Measurements from ENCODE around the gene CMBL.
A peak's percentile ranks its signal among the peaks of the same experiment; 100 is the strongest.
"Not testable (repeated sequence)": the region's sequence is repeated elsewhere in the genome, so short reads cannot be mapped to it uniquely, and the experiment has no call there.

CMBL gene
- 0.19 to 0.33 (median 0.28) reads per million in 3 experiments for total RNA-seq

DNA sequence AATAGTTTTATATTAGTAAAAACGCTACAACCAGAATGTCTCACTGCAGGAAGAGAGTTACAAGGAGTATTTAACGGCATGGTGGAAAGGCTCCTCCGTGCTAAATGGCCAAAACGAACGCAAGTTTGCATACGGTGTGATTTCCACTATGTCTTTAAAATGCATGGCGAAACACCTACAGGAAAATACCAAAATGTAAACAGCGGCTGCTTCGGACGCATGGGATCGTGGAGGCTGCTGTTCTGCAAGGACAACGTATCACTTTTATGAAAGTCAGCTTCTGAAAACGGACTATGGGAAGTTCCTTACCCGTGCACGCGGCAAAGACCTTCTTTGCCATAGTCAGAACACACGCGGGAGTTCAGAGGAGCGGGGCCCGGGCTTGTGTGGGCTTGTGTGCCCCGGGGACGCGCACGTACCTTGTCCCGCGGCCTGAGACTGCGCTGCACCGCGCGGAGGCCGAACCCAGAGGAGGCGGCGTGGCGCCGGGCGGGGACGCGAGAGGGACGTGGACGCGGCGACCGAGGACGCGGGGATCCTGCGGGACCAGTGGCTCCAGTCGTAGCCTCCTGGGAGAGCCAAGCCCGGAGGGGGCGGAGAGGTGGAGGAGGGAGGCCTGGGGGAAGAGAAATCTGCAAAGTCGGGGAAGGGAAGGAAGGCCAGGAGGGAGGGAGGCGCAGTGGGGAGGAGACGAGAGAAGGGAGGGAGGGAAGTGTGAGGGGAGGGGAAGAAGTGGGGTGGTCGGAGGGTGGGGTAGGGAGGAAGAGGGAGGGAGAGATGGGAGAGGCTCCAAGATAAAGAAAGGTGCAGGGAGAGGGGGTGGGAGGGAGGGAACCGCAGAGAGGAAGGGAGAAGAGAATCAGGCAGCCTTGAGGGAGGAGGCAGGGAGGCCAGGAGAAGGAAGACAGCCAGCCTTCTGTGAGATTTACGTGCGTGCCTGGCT is at the start of gene CMBL:
Gene CMBL, minus strand, starts transcription at position 697 of the 943 bp plus-strand sequence. CDS start 17,140 bp downstream, outside the sequence.
- no peak for DNase-seq

DNA sequence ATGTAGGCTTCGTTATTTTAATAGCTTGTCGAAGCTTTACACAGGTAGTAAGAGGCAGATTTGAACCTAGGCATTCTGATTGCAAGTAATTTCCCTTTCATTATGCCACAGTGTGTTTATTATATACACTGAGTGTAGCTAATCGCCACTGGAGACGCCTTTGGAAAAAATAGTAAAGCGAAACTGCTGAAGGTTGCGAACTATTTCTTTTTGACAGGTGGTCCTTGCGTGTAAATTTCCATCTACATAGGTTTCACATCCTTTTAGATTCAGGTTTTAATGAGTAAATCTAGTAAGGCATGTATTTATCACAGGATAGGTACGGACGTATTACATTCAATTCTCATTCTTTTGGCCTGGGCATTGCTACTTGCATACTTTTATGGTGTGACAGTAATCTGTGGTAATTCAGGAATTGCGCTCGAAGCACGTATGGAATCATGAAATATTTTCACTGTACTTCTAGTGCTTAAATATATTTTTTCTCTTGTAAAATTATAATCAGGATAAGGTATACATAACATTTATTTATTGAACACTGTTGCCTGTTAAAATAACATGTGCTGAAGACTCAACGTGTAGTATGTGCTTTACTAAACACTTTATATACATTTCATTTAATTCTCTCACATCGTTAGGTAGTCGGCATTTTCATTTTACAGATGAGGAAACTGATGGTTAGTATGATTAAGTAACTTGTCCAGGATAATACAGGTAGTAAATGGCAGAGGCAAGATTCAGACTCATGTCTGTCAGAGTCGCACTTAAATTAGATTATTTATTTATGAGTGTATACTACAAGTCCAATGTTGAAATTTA is 47.6 kb upstream of the CMBL start:
- peak; percentile 24 for DNase-seq

DNA sequence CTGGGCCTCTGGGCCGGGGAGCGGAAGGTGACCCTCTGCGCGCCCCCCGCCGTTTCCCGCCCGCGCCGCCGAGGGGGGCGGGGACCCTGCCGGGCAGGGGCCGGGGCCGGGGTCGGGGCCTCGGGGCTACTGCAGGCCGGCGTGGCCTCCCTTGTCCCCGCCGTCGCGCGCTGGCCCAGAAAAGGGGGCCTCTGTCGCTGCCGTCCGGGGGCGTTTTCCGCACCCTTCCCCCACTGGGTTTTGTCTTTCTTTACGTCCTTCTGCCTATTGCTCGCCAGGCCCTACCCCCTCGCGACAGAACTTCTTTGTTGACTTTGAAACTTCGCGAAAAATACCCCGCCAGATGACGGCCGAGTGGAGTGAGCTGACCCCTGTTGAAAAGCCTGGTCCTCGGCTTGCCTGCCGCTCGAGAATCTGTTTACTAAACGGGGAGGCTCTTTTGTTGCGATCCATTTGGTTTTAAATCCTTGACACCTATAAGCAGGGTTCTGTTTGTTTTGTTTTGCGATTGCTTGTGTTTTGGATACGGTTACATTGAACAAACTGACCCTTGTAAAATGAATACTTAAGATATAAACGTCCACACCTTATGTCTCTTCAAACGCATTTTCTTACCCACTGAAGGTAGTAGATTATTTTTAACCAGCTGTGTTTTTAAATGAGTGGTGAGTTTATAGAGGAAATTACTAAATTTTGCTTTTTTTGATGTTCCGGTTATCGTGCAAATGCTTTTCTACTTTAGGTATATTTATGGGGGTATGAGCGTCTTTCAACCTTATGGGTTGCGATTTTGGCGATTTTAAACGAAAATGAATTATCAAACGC is 46.6 kb upstream of the CMBL start:
- peak; percentile 28 for DNase-seq

DNA sequence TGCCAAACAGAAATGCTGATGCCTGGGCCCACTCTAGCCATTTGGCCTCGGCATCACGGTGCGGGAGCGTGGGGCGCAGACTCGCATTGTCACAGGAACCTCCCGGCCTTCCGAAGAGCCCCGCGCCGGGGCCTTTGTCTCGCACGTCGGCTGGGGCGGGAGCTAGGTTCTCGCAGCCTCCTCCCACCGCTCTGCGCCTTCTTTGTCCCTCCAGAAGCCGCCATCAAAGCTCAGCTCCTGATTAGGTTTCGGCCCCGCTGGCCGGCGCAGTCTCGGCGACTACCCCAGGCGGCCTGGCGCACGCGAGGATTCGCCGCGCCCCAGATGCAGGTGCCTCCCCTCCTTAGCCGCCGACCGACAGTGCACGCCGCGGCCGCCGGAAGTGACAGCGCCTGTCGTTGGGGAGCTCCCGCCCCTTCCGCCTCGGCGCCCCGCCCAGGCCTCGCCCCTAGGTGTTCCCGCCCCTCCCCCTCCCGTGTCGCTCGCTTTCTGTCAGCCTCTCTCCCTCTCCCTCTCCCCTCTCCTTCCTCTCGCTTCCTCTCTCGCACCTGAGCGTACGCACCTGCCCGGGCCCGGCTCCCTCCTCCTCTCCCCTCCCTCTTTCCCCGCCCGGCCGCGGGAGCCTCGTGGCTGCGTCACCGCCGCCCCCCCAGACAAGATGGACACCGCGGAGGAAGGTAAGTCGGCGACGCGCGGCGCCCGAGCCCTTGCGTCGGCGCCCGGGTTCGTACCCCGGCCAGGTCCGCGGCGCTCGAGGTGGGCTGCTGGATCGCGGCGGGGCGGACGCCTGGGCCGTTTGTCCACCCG is 45.7 kb upstream of the CMBL start, which contains the start of gene MARCHF6:
Gene MARCHF6, plus strand, starts transcription at position 455 of the 807 bp plus-strand sequence. Its CDS starts 204 bp downstream, at position 659.
- DNase-seq = peak; percentile 94

DNA sequence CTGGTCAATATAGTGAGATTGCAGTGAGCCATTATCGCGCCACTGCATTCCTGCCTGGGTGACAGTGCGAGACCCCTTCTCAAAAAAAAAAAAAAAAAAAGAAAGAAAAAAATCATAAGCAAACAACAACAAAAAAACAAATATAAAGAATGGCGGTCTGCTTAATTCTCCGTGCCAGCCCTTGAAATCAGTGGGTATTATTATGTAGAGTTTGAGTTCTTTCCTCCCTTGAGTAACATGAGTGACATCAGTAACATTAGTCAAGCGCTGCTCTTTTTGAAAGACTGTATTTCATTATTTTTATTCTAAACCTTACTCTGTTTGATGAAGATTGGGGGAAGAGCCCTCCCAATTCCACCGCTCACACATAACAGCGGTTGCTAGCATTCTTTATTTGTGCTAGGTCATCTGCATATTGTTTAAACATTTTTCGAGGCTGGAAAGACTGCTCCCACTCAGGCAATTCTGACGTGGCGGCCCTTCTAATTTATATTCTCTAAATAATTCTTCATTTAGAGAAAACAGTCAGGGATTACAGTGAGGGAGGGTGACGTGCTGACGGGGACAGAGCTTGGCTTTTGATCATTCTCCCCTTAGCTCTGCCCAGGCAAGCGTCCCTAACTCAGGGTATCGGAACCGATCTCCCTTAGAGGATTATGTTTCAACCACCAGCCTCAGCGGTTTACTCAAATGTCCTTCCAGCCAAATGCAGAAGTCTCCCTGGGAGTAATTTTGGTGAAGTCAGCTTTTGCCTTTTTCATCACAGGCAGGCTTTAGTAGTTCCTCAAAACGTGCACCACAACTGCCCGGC is 44.9 kb upstream of the CMBL start:
- no peak for DNase-seq

DNA sequence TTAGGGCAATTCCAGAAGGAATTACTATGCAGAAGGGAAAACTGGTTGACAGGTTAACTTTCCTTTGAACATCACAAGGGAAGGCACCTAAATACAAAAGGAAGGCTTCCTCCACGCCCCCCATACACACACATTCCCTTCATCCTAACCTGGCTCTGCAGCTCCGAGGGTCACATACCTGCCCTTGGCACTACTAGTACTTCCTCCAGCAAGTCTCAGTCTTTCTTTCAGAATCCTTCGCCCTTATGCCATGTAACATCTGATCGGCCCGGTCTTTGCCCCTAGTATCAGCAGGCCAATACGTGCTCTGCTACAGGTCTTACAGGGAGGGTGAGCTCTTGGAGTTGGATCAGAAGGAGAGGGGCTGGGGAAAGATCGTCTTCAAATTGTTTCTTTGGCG is 44.2 kb upstream of the CMBL start:
- DNase-seq = no peak

DNA sequence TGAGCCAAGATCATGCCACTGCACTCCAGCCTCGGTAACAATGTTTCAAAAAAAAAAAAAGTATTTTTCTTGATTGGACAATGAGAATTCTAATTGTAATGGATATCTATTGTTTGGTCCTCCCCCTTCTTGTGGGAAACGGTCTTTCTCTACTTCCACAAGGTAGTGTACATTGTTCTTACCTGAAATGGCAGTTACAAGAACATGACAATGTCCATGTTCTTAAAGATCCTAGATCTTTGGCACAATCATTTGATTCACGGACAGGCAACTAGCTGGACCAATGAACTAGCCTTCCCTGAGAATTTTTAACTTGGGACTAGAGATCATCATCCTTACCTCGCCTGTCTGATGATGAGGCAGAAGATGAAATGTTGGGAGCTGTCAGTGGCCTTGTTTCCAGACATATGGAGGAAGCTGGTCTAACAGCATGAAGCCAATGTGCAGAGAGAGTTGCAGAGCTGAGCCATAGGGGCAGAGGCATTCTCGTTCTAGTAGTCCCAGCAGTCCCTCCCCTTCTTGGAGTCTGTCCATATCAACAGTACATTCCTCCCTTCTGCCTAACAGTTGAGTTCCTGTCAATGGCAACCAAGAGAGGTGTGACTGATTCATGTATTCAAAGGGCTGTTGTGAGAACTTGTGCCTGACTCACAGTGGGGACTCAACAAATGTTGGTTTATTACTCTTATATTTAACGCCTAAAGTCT is 43.6 kb upstream of the CMBL start:
- DNase-seq = no peak

DNA sequence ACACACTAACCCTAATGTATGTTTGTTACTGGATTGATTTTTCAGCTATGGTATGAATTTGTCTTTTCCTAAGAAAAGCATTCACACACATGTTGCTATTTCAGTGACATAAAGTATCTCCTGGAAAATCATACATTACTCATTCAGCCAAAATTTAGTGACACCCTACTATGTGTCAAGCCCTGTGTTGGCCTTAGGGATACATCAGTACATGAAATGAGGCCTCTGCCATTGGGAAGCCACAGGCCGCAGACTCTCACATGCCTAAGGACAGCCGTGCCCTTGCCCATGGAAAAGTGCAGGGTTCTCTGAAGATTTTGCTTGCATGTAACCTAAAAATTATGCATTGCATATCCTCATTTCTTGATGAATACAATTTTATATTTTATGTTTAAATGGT is 40.6 kb upstream of the CMBL start:
- no peak for DNase-seq

DNA sequence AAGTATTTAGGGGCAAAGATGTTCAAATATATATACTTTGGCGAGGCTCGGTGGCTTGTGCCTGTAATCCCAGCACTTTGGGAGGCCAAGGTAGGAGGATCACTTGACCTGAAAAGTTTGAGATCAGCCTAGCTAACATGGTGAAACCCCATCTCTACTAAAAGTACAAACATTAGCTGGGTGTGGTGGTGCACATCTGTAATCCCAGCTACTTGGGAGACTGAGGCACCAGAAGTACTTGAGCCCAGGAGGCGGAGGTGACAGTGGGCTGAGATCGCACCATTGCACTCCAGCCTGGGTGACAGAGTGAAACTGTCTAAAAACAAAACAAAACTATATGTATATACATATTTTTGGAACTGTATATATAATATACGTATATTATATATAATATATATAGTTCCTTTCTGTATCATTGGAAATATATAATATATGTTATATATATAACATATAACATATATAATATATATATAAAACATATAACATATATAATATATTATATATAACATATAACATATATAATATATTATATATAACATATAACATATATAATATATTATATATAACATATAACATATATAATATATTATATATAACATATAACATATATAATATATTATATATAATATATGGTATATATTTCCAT is 36.9 kb upstream of the CMBL start:
- not testable (repeated sequence) for DNase-seq

DNA sequence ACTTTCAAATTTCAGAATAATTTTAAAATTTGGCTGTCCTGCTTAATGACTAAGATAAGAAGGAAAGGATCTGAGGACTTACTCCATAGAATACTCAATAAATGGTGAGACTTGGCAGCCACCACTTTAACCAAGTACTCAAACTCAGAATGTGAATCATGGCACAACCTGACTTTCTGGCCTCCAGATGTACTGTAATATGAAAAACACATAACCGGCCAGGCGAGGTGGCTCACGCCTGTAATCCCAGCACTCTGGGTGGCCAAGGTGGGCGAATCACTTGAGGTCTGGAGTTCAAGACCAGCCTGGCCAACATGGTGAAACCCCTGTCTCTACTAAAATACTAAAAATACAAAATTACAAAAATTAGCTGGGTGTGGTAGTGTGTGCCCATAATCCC is 35.8 kb upstream of the CMBL start:
- DNase-seq = no peak

DNA sequence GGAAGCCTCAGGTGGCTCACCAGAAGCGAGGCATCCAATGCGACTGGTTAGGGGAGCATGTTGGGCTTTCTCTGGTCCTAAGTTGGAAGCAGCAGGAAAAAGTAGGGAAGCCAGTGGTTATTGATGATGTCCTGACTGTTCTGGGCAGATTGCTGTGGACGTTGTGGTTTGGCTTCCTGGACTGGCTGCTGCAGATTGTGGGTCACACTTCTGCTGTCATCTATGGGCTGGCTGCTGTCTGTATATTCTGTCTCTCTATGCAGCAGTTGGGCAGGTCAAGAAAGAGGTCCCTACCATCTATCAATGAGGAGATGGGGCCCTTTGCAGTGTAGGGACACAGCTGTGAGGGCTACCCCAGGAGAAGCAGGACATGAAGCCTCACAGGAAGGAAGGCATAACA is 32.3 kb upstream of the CMBL start:
- no peak for DNase-seq

DNA sequence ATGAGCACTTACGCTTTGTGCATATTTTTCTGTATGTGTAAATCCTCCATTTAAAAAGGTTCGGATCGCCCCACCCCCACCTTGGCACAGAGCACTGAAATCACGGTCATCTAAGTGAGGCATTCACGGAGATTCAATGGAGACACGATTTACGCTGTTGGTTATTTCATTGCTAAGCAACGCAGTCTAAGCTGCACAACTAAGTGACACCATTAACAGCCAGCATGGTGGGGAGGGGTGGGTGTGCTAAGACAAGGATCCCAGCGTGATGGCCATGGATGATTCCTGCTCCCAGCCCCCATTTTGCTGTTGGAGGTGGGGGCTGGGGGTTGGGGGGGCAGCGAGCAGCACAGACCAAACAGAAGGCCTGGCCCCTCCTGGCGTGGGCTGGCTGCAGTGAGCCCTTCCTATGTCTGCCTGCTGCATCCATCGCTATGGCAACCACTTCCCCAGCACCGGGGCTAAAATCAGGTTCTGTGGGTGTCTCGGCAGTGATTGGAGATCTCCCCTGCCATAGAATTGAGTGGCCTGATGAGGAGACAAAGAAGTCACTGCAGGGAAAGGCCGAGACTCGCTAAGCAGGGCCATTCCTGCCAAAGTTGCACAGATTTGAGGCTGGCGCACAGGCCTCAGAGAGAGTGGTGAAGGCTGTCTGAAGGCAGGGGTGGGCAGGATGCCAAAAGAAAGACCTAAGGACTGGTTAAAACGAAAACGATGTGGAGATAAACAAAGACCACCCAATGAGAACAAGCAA is 31.5 kb upstream of the CMBL start:
- no peak for DNase-seq

DNA sequence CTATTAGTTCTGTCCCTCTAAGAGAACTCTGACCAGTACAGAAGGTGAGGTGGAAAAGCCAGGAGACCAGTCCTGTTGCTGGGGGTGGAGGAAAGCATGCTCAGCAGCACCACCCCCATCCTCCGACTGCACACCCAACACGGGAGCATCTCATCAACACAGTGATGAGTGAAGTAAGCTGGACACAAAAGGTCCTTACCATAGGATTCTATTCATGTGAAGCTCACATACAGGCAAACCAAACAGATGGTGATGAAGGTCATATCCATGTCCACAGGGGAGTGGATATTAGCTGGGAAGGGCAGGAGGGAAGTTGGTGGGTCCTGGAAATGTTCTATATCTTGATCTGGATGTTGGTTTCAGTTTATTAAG is 31.0 kb upstream of the CMBL start:
- no peak for DNase-seq

DNA sequence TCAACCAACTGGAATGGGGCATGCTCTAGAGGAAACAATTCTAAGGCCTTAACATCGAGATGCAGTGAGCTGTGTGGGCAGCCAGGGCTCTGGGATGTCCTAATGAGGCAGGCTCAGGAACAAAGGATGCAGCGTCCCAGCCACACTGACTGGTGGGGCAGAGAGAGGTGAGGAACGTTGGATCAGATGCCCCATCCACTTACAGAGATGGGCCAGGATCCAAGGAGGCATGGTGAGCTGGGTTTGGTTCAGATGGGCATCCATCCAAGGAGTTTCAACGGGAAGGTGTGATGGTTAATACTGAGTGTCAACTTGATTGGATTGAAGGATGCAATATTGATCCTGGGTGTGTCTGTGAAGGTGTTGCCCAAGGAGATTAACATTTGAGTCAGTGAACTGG is 30.3 kb upstream of the CMBL start:
- no peak for DNase-seq

DNA sequence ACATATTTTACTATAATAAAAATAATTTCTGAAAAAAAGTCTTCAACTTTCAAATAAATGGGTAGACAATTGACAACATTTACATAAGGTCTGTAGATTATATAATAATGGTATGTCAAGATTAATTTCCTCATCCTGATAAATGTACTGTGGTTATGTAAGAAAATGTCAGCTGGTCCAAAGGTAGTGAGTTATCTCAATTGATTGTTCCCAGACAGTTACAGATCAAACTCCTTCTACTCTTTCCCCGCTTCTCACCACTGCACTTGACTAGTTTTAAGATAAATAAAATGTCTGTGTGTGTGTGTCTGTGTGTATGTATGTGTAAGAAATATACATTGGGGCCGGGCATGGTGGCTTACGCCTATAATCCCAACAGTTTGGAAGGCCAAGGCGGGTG is 29.4 kb upstream of the CMBL start:
- no peak for DNase-seq

DNA sequence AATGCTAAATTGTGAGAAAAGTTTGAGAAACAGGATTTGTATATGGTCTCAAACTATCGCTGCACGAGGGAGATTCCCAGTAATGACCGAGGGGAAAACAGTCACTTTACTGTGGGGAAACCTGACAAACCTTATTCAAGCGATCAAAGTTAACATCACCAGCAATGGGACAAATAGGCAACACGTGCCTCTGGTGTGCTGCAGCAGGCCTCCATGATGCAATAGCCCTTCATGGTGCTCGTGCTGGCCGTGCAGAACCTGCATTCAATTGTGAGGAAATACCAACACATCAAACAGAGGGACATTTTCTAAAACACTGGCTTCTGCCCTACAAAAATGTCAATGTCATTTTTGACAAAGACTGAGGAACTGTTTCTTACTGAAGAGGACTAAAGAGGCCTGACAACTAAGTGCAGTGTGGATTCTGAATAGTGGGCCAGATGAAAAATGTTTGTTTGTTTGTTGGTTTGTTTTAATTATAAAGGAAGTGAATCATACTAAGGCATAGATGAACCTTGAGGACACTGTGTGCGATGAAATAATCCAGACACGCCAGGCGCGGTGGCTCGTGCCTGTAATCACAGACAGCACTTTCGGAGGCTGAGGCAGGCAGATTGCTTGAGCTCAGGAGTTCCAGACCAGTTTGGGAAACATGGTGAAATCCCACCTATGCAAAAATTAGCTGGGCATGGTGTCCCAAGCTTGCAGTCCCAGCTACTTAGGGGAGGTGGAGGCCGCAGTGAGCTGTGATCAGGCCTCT is 28.2 kb upstream of the CMBL start:
- DNase-seq = no peak

DNA sequence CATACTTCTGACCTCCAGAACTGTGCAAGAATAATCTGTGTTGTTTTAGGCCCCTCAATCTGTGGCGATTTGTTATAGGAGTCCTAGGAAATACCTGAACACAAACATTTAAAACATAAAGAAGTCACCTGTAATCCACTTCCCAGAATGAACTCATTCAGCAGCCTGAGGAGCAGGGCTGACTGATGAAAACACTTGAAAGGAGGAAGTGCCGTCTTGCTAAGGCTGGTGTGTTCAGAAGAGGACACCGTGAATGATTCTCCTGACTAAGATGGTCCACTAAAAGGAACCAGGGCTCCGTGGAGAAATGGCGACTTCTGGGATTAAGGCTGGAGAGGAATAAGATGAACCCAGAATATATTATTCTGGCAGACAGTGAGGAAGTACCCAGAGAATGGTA is 27.1 kb upstream of the CMBL start:
- DNase-seq = no peak

All from central memory CD4-positive, alpha-beta T cell (primary cell).